Ascending aorta (tissue), 2 donors: Measurements from ENCODE around the gene PHF12. TPM values are rescaled to one million over a fixed set of nuclear protein-coding genes. Genes with fewer than 3 reads are reported as not detected.

Experiments
- DNase-seq, 2 donors: peaks; one replicate each; pipeline ENCODE4 v3.0.0-alpha.2; 2019; ENCODE audit warnings: low spot score in 2 of 2
- H3K27ac ChIP-seq, 2 donors: fragments of 200-600 bp; sonication (generic); one replicate each; pipeline ENCODE4 v1.5.1; 2016 to 2017; ENCODE audit warnings: mild to moderate bottlenecking in 1 of 2
- H3K27me3 ChIP-seq: fragments of 200-600 bp; sonication (generic); one replicate; pipeline ENCODE4 v1.5.1; 2017
- H3K36me3 ChIP-seq, 2 donors: fragments of 200-600 bp; sonication (generic); one replicate each; pipeline ENCODE4 v1.5.1; 2016
- H3K4me1 ChIP-seq, 2 donors: fragments of 200-600 bp; sonication (generic); one replicate each; pipeline ENCODE4 v1.5.1; 2016 to 2017; ENCODE audit warnings: mild to moderate bottlenecking in 1 of 2
- H3K4me3 ChIP-seq, 2 donors: fragments of 200-600 bp; sonication (generic); one replicate each; pipeline ENCODE4 v1.5.1; 2016 to 2017; ENCODE audit warnings: mild to moderate bottlenecking in 1 of 2
- H3K9me3 ChIP-seq, 2 donors: fragments of 200-600 bp; sonication (generic); one replicate each; pipeline ENCODE4 v1.5.1; 2016
- intact Hi-C: fragments of 100-400 bp; cut with DNase I; formaldehyde crosslinking; loops from one replicate; pipeline ENCODE4 v1.15.1; 2023
- total RNA-seq: library from RNA; depleted of rRNA; stranded (reverse); fragments of >200 nt; gene quantifications from one replicate; pipeline ENCODE4 v1.1.0, GENCODE V29; 2016
- TF ChIP-seq, protein P1 (sequence below), 3 experiments: fragments of 200-600 bp in 2 of 3; fragments of 450-650 bp in 1 of 3; sonication (generic) in 2 of 3; IDR thresholded peaks; one replicate each; pipeline ENCODE4 v1.5.1; 2016 to 2019; ENCODE audit warnings: antibody characterized with exemption in 3 of 3, mild to moderate bottlenecking in 1 of 3, moderate library complexity in 1 of 3

PHF12 gene
- total RNA-seq, 1 donor from 2014 or later: 35.0 TPM

DNA sequence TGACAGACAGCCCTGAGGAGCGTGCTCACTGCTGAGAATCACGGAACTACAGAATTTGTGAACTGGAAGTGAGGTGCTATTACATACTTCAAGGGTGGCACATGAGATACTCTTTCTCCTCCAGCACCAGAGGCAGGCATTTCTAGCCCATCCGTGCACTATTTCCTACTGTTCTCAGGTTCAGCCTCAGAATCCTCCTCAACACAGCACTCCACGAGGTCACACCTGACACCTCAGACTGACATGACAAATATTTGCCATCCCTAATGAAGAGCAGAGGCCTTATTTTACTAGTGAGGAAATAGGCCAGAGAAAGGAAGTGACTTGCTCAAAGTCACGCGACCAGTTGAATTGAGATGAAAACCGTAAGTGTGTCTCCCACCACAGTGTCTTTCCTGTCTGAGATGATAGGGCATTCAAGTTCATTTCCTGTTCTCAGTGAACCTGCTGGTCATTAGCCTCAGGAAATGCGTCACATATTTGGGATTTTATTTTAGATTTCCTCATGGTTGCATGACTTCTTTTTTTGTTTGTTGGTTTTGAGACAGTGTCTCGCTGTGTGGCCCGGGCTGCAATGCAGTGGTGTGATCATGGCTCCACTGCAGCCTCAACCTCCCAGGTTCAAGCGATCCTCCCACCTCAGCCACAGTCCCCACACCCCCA is 30.9 kb upstream of the PHF12 start:
- H3K27me3 ChIP-seq: no peaks in the 10 kb centered on the region
- no peaks in the 10 kb centered on the region for H3K36me3 ChIP-seq
- no peaks in the 10 kb centered on the region for H3K9me3 ChIP-seq
- H3K27ac ChIP-seq: peak overlapping the region in 1 of 2 donors; percentile 43
- intact Hi-C loops: no loop called here
- peak in 1 of 2 donors; percentile 72 for DNase-seq
- H3K4me1 ChIP-seq: no peaks in the 10 kb centered on the region
- no peak overlapping the region for H3K4me3 ChIP-seq
- TF ChIP-seq, protein P1, sequence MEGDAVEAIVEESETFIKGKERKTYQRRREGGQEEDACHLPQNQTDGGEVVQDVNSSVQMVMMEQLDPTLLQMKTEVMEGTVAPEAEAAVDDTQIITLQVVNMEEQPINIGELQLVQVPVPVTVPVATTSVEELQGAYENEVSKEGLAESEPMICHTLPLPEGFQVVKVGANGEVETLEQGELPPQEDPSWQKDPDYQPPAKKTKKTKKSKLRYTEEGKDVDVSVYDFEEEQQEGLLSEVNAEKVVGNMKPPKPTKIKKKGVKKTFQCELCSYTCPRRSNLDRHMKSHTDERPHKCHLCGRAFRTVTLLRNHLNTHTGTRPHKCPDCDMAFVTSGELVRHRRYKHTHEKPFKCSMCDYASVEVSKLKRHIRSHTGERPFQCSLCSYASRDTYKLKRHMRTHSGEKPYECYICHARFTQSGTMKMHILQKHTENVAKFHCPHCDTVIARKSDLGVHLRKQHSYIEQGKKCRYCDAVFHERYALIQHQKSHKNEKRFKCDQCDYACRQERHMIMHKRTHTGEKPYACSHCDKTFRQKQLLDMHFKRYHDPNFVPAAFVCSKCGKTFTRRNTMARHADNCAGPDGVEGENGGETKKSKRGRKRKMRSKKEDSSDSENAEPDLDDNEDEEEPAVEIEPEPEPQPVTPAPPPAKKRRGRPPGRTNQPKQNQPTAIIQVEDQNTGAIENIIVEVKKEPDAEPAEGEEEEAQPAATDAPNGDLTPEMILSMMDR (IDR thresholded peaks at IDR 0.05): no peak

DNA sequence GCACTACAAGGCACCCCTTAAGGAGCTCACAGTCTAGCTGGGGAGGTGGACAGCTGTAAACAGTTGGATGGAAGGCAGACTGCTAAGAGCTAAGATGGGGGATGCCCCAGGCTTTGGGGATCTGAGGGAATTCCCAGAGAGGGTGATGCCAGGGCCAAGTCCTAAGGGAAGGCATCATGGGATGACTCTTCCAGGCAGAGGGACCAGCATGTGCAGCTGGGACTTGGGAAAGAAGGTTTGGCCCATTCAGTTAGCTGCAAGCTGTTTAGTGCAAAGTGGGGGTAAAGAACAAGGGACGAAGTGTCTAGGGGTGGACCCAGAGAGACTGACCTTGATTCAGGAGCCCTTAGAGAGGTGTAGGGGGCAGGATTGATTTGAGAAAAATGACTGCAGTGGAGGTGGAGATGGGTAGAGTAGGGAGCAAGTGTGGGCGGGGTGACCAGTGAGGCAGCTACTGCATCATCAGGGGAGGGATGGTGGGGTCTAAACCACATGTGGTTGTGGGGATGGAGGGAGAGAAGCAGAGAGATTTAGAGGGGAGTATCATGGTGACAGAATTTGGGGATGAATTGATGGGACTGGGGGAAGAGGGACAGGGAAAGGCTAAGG is 27.1 kb upstream of the PHF12 start:
- H3K4me1 ChIP-seq: no peaks in the 10 kb centered on the region
- TF ChIP-seq, protein P1 (IDR thresholded peaks at IDR 0.05): no peak
- H3K9me3 ChIP-seq: no peaks in the 10 kb centered on the region
- no peaks in the 10 kb centered on the region for H3K36me3 ChIP-seq
- no peak overlapping the region for H3K27ac ChIP-seq
- DNase-seq: no peak
- no peak overlapping the region for H3K4me3 ChIP-seq
- no peaks in the 10 kb centered on the region for H3K27me3 ChIP-seq
- intact Hi-C loops: no loop called here

DNA sequence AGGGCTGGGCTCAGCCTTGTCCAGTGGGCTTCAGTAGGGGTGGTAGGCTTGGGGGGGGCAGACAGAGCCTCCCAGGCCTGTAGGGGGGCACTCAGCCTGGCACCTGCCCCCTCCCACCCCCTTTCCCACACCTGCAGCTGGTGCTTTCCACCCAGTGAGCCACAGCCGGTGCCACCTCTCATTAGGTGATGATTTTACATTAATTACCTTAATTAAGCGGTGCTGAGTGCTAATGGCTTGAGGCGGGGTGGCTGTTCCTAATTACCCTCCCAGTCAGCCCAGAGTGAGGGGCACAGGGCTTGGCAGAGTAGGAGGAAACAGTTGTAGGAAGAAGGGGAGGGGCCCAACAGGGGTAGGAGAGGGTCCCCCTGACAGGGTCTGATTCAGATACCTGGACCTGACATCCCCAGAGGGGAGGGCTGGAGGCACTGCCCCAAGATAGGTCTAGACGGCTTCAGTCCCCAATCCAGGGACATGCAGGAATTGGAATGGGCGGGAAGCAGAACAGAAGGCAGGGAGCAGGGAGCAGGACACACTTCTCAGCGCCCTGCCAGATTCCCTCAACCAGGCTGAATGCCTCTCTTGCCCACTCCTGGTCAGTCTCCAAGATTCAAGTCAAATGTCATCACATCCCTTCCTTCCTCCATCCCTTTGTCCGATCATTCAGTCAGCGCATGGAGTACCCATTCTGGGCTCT is 26.5 kb upstream of the PHF12 start:
- H3K4me1 ChIP-seq: no peaks in the 10 kb centered on the region
- no peak for DNase-seq
- no peaks in the 10 kb centered on the region for H3K9me3 ChIP-seq
- no peaks in the 10 kb centered on the region for H3K27me3 ChIP-seq
- intact Hi-C loops: no loop called here
- no peaks in the 10 kb centered on the region for H3K36me3 ChIP-seq
- no peak overlapping the region for H3K4me3 ChIP-seq
- TF ChIP-seq, protein P1 (IDR thresholded peaks at IDR 0.05): no peak
- no peak overlapping the region for H3K27ac ChIP-seq

DNA sequence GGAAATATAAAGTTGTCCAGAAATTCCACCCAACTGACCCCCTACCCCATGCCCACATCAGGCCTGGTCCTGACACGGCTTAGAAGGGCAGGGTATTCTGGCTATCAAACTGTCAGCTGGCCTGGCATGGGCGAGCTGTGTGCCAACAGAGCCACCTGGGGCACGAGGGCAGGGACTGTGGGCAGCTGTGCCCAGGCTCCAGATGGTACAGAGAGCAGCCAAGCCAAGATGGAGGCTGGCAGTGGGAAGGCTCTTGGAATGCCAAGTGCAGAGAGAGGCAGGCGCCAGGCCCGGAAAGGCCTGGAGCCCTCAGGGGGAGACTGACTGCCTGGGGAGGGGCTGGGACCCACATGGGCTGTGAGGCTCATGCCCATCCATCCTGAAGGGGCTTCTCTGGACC is 24.3 kb upstream of the PHF12 start:
- Histone ChIP-seq H3K27ac (no peak overlapping the region), H3K36me3 (no peaks in the 10 kb centered on the region), H3K9me3 (no peaks in the 10 kb centered on the region), H3K27me3 (no peaks in the 10 kb centered on the region), H3K4me1 (no peaks in the 10 kb centered on the region), H3K4me3 (no peak overlapping the region)
- TF ChIP-seq, protein P1 (IDR thresholded peaks at IDR 0.05): no peak
- intact Hi-C loops: no loop called here
- DNase-seq: no peak

DNA sequence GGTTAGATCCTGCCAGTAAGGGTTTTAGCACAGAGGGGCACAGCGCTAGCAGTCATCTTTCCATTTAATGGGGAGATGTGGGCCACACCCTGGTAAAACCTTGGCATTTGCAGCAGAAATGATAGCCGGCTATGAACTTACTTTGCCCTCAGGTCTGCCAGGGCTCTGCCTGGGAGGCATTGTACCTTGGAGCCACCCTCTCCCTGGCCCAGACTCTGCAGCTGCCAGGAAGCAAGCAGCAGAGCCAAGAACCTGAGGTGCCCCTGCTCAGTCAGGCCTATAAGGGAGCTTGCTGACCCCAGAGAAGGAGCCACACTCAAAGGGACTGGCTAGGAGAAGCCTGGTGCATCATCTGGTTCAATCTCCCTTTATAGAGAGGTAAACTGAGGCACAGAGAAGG is 23.7 kb upstream of the PHF12 start:
- no peak overlapping the region for H3K4me3 ChIP-seq
- H3K9me3 ChIP-seq: no peaks in the 10 kb centered on the region
- no peak for DNase-seq
- H3K36me3 ChIP-seq: no peaks in the 10 kb centered on the region
- no peaks in the 10 kb centered on the region for H3K27me3 ChIP-seq
- TF ChIP-seq, protein P1 (IDR thresholded peaks at IDR 0.05): no peak
- H3K4me1 ChIP-seq: no peaks in the 10 kb centered on the region
- no peak overlapping the region for H3K27ac ChIP-seq
- intact Hi-C loops: no loop called here
